Renal pelvis (tissue), 4 donors: ENCODE results near the gene SMURF2. TPM values are rescaled to one million over a fixed set of nuclear protein-coding genes. Genes with fewer than 3 reads are reported as not detected.
"Not testable (repeated sequence)": the region's sequence is repeated elsewhere in the genome, so short reads cannot be mapped to it uniquely, and the experiment has no call there.

ENCODE experiments used
- DNase-seq: peaks from one replicate; pipeline ENCODE4 v3.0.0-alpha.2; 2013
- polyA plus RNA-seq, 3 donors: library from polyadenylated mRNA; unstranded; fragments of 120-200 nt; gene quantifications; one replicate each; pipeline ENCODE4 v1.2.1, GENCODE V29; 2013; ENCODE audit not compliant: insufficient read length in 3 of 3

The SMURF2 gene
- polyA plus RNA-seq, 3 donors: 28.4 to 35.6 (median 33.3) TPM

GRCh38 chr17:64670843-64671590, 8.9 kb upstream of the SMURF2 start:
- DNase-seq: not testable (repeated sequence)

GRCh38 chr17:64667807-64668721, 6.0 kb upstream of the SMURF2 start:
- not testable (repeated sequence) for DNase-seq

GRCh38 chr17:64664299-64664981, 2.3 kb upstream of the SMURF2 start:
- DNase-seq: not testable (repeated sequence)

- not testable (repeated sequence) for DNase-seq
Observed at GRCh38 chr17:64663836-64664235, 1.7 kb upstream of the SMURF2 start.

- DNase-seq: peak; percentile 41
Observed at GRCh38 chr17:64662774-64663367, 764 bp upstream of the SMURF2 start.

GRCh38 chr17:64661726-64661975, 456 bp downstream of the SMURF2 start:
- DNase-seq: no peak

GRCh38 chr17:64660978-64661725, 955 bp downstream of the SMURF2 start:
- not testable (repeated sequence) for DNase-seq

- DNase-seq: peak; percentile 27
Observed at GRCh38 chr17:64660195-64660977, 1.7 kb downstream of the SMURF2 start.

- no peak for DNase-seq
Observed at GRCh38 chr17:64658931-64659330, 3.2 kb downstream of the SMURF2 start.

- no peak for DNase-seq
Observed at GRCh38 chr17:64657610-64658125, 4.4 kb downstream of the SMURF2 start.

- DNase-seq: no peak
Observed at GRCh38 chr17:64655704-64656103, 6.4 kb downstream of the SMURF2 start.

- no peak for DNase-seq
Observed at GRCh38 chr17:64653985-64654355, 8.1 kb downstream of the SMURF2 start.

- DNase-seq: no peak
Observed at GRCh38 chr17:64653325-64653984, 8.7 kb downstream of the SMURF2 start.

GRCh38 chr17:64651889-64652288, 10.2 kb downstream of the SMURF2 start:
- DNase-seq: no peak

GRCh38 chr17:64648234-64648633, 13.9 kb downstream of the SMURF2 start:
- no peak for DNase-seq

GRCh38 chr17:64647817-64648216, 14.3 kb downstream of the SMURF2 start:
- DNase-seq: no peak

GRCh38 chr17:64639516-64639915, 22.6 kb downstream of the SMURF2 start:
- no peak for DNase-seq

- no peak for DNase-seq
Observed at GRCh38 chr17:64638552-64639203, 23.4 kb downstream of the SMURF2 start.

GRCh38 chr17:64635647-64636305, 26.3 kb downstream of the SMURF2 start:
- no peak for DNase-seq
